C4-2B (cell line): ENCODE data around the gene KCNH8.

Experiments
- ZFX ChIP-seq: fragments of 450-650 bp; IDR thresholded peaks from 2 replicates; pipeline ENCODE4 v1.6.1; 2017
- TF ChIP-seq, protein P1 (sequence below): fragments of 450-650 bp; conservative IDR thresholded peaks from 2 replicates; pipeline ENCODE4 v1.5.1; 2017; ENCODE audit warnings: mild to moderate bottlenecking

DNA sequence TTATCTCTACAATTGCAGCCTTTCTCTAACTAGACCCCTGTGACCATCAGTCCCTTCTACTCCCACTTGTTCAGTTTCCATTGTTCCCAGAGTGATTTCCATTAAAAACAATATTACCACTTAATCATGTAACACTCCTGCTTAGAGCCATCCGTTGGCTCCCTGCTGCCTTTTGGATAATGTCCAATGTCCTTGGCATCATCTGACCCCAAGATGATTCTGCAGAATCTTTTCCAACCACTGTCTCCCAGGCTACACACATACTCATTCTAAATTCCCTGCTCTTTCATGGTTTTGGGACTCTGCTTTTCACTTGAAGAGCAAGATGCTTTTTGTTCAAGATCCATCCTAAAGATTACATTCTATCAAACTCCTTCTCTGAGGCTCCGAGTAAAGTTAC is 7.1 kb downstream of the KCNH8 start:
- TF ChIP-seq, protein P1, sequence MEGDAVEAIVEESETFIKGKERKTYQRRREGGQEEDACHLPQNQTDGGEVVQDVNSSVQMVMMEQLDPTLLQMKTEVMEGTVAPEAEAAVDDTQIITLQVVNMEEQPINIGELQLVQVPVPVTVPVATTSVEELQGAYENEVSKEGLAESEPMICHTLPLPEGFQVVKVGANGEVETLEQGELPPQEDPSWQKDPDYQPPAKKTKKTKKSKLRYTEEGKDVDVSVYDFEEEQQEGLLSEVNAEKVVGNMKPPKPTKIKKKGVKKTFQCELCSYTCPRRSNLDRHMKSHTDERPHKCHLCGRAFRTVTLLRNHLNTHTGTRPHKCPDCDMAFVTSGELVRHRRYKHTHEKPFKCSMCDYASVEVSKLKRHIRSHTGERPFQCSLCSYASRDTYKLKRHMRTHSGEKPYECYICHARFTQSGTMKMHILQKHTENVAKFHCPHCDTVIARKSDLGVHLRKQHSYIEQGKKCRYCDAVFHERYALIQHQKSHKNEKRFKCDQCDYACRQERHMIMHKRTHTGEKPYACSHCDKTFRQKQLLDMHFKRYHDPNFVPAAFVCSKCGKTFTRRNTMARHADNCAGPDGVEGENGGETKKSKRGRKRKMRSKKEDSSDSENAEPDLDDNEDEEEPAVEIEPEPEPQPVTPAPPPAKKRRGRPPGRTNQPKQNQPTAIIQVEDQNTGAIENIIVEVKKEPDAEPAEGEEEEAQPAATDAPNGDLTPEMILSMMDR: no peak
- no peak for TF ChIP-seq ZFX
